Ammon's horn (tissue), 1 donor: Measurements from ENCODE around the gene HIBCH.
"Not testable (repeated sequence)": the region's sequence is repeated elsewhere in the genome, so short reads cannot be mapped to it uniquely, and the experiment has no call there.

Experiments used
- DNase-seq: peaks from one replicate; pipeline ENCODE4 v3.0.0-alpha.2; 2016; ENCODE audit warnings: low spot score

The HIBCH gene

GRCh38 chr2:190308031-190308430 lies 11.6 kb downstream of the HIBCH start:
- no peak for DNase-seq

GRCh38 chr2:190304404-190304803 lies 15.2 kb downstream of the HIBCH start:
- no peak for DNase-seq

- no peak for DNase-seq
Observed at GRCh38 chr2:190303647-190304046, 16.0 kb downstream of the HIBCH start.

GRCh38 chr2:190302052-190302451 lies 17.6 kb downstream of the HIBCH start:
- no peak for DNase-seq

GRCh38 chr2:190301032-190301431 lies 18.6 kb downstream of the HIBCH start:
- no peak for DNase-seq

GRCh38 chr2:190297880-190298279 lies 21.7 kb downstream of the HIBCH start:
- DNase-seq: not testable (repeated sequence)

GRCh38 chr2:190283783-190284182 lies 35.8 kb downstream of the HIBCH start:
- no peak for DNase-seq

- DNase-seq: no peak
Observed at GRCh38 chr2:190280565-190281350, 38.9 kb downstream of the HIBCH start.

GRCh38 chr2:190279256-190280134 lies 40.1 kb downstream of the HIBCH start:
- DNase-seq: not testable (repeated sequence)

GRCh38 chr2:190277234-190278112 lies 42.2 kb downstream of the HIBCH start:
- peak; percentile 23 for DNase-seq

GRCh38 chr2:190272457-190272842 lies 47.2 kb downstream of the HIBCH start:
- DNase-seq: no peak

- no peak for DNase-seq
Observed at GRCh38 chr2:190271783-190272456, 47.7 kb downstream of the HIBCH start.

- no peak for DNase-seq
Observed at GRCh38 chr2:190270298-190270697, 49.3 kb downstream of the HIBCH start.

- not testable (repeated sequence) for DNase-seq
Observed at GRCh38 chr2:190269699-190270098, 49.9 kb downstream of the HIBCH start.

GRCh38 chr2:190267302-190267701 lies 52.3 kb downstream of the HIBCH start:
- DNase-seq: no peak

- DNase-seq: no peak
Observed at GRCh38 chr2:190266314-190266713, 53.3 kb downstream of the HIBCH start.

- no peak for DNase-seq
Observed at GRCh38 chr2:190261851-190262250, 57.8 kb downstream of the HIBCH start.

GRCh38 chr2:190256087-190256486 lies 63.5 kb downstream of the HIBCH start:
- DNase-seq: no peak

- no peak for DNase-seq
Observed at GRCh38 chr2:190255676-190256075, 64.0 kb downstream of the HIBCH start.

GRCh38 chr2:190254063-190254850 lies 65.4 kb downstream of the HIBCH start:
- DNase-seq: no peak

GRCh38 chr2:190250421-190250820 lies 69.2 kb downstream of the HIBCH start:
- no peak for DNase-seq
